Neuronal stem cell (in vitro differentiated cells): Measurements from ENCODE around the gene NARF.
A peak's percentile ranks its signal among the peaks of the same experiment; 100 is the strongest.

ENCODE experiments used
- DNase-seq: peaks from one replicate; pipeline ENCODE4 v3.0.0-alpha.2; 2013; ENCODE audit warnings: low spot score
- H2AFZ ChIP-seq: one replicate; pipeline ENCODE4 v1.6.1; 2013; ENCODE audit warnings: mild to moderate bottlenecking, low read length, inconsistent platforms
- H2AK5ac ChIP-seq: 2 replicates; pipeline ENCODE4 v1.6.1; 2013; ENCODE audit warnings: low read depth, mild to moderate bottlenecking, inconsistent platforms, low read length, moderate library complexity, mixed read lengths
- H2BK120ac ChIP-seq: 2 replicates; pipeline ENCODE4 v1.6.1; 2013; ENCODE audit warnings: low read depth, mild to moderate bottlenecking, inconsistent platforms, low read length, moderate library complexity, mixed read lengths
- H2BK12ac ChIP-seq: one replicate; pipeline ENCODE4 v1.6.1; 2013; ENCODE audit warnings: low read length, inconsistent platforms
- H2BK15ac ChIP-seq: 2 replicates; pipeline ENCODE4 v1.6.1; 2013; ENCODE audit warnings: mild to moderate bottlenecking, low read length, inconsistent platforms, mixed read lengths
- H2BK5ac ChIP-seq: one replicate; pipeline ENCODE4 v1.6.1; 2013; ENCODE audit warnings: inconsistent platforms, mild to moderate bottlenecking, low read length, moderate library complexity
- H3K14ac ChIP-seq: one replicate; pipeline ENCODE4 v1.6.1; 2013; ENCODE audit warnings: low read length, inconsistent platforms
- H3K18ac ChIP-seq: 2 replicates; pipeline ENCODE4 v1.6.1; 2013; ENCODE audit warnings: low read length, inconsistent platforms
- H3K23ac ChIP-seq: 2 replicates; pipeline ENCODE4 v1.6.1; 2013; ENCODE audit warnings: low read depth, mild to moderate bottlenecking, mixed read lengths, low read length, inconsistent platforms; ENCODE audit not compliant: poor library complexity
- H3K27ac ChIP-seq: replicated peaks from 3 replicates; pipeline ENCODE4 v1.5.1; 2013; ENCODE audit warnings: low read length, inconsistent platforms
- H3K27me3 ChIP-seq, 3 experiments: 2 replicates each; pipeline ENCODE4 v1.6.1; 2013; ENCODE audit warnings: low read length in 3 of 3, mild to moderate bottlenecking in 2 of 3, inconsistent platforms in 1 of 3, low read depth in 1 of 3, mixed read lengths in 1 of 3, moderate library complexity in 1 of 3; ENCODE audit not compliant: control insufficient read depth in 3 of 3, insufficient read depth in 3 of 3
- H3K36me3 ChIP-seq, 2 donors: replicated peaks in 1 of 2; 2 replicates each; pipeline ENCODE4 v1.6.1; 2013; ENCODE audit warnings: low read length in 2 of 2; ENCODE audit not compliant: control insufficient read depth in 2 of 2, insufficient read depth in 2 of 2
- H3K4ac ChIP-seq: 2 replicates; pipeline ENCODE4 v1.6.1; 2013; ENCODE audit warnings: inconsistent platforms, mild to moderate bottlenecking, low read length, moderate library complexity
- H3K4me1 ChIP-seq, 2 donors: 1 replicate in 1 of 2; 2 replicates in 1 of 2; pipeline ENCODE4 v1.6.1; 2013; ENCODE audit warnings: low read length in 2 of 2, low read depth in 1 of 2; ENCODE audit not compliant: control insufficient read depth in 2 of 2, insufficient read depth in 1 of 2
- H3K4me2 ChIP-seq: one replicate; pipeline ENCODE4 v1.6.1; 2013; ENCODE audit warnings: mild to moderate bottlenecking, low read length, inconsistent platforms; ENCODE audit not compliant: insufficient read depth, poor library complexity, severe bottlenecking
- H3K4me3 ChIP-seq, 2 donors: 2 replicates each; pipeline ENCODE4 v1.5.1; 2013; ENCODE audit warnings: low read length in 2 of 2, mild to moderate bottlenecking in 2 of 2, inconsistent platforms in 1 of 2, moderate library complexity in 1 of 2
- H3K79me1 ChIP-seq: one replicate; pipeline ENCODE4 v1.6.1; 2013; ENCODE audit warnings: low read depth, mild to moderate bottlenecking, inconsistent platforms, low read length, moderate library complexity
- H3K9ac ChIP-seq: one replicate; pipeline ENCODE4 v1.6.1; 2013; ENCODE audit warnings: mild to moderate bottlenecking, low read depth, low read length, inconsistent platforms; ENCODE audit not compliant: poor library complexity
- H3K9me3 ChIP-seq, 2 donors: replicated peaks in 1 of 2; 2 replicates each; pipeline versions ENCODE3 to v1.6.1; 2013; ENCODE audit warnings: low read length in 2 of 2, mild to moderate bottlenecking in 2 of 2, inconsistent platforms in 1 of 2, low read depth in 1 of 2, mixed read lengths in 1 of 2, moderate library complexity in 1 of 2; ENCODE audit not compliant: control insufficient read depth in 2 of 2, insufficient read depth in 1 of 2
- H4K8ac ChIP-seq: one replicate; pipeline ENCODE4 v1.6.1; 2013; ENCODE audit warnings: low read depth, mild to moderate bottlenecking, inconsistent platforms, low read length, moderate library complexity
- H4K91ac ChIP-seq: one replicate; pipeline ENCODE4 v1.6.1; 2013; ENCODE audit warnings: low read length, low read depth, mild to moderate bottlenecking, inconsistent platforms; ENCODE audit not compliant: poor library complexity
- WGBS, 2 donors: extraction: QIAGEN DNeasy Blood & Tissue Kit; methylation state at CpG; one replicate each; pipeline ENCODE4 v1.1.7; 2013; ENCODE audit warnings: missing lambda C conversion rate in 2 of 2, mixed read lengths in 1 of 2; ENCODE audit not compliant: insufficient read length in 2 of 2, insufficient replicate concordance in 1 of 2; ENCODE audit errors: extremely low coverage in 2 of 2; 5-methylcytosine and 5-hydroxymethylcytosine counted together

NARF gene

DNA sequence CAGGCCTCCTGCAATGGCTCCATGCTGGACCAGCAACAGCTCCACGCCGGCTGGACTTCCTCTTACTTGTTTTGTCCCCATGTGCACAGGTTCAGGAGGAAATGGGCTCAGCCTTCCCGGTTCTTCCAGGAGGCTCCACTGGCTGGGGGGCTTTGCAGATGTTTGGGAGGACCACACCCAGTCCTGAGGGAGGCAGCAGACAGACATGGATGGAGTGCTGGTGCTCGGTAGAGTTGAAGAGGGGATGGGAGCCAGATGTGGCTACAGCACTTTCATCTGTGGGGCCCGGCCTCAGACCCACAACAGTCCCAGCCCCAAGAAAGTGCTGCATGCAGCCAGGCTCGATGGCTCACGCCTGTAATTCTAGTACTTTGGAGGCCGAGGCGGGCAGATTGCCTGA, 21.8 kb downstream of the NARF start:
- H3K18ac ChIP-seq = no peak overlapping the region
- H3K23ac ChIP-seq = peak overlapping the region; percentile 17
- no peak overlapping the region for H4K8ac ChIP-seq
- no peak overlapping the region for H3K4me2 ChIP-seq
- no peak overlapping the region for H3K4me3 ChIP-seq
- H3K14ac ChIP-seq = peak overlapping the region; percentile 27
- H2BK5ac ChIP-seq = no peak overlapping the region
- no peak overlapping the region for H2BK12ac ChIP-seq
- H2BK15ac ChIP-seq = no peak overlapping the region
- WGBS, 2 donors = no CpG with 5 or more reads among the region's 9 CpGs
- H3K9ac ChIP-seq = no peak overlapping the region
- no peak overlapping the region for H2BK120ac ChIP-seq
- H2AK5ac ChIP-seq = no peak overlapping the region
- no peaks in the 10 kb centered on the region for H3K27me3 ChIP-seq
- no peak overlapping the region for H3K4ac ChIP-seq
- no peak overlapping the region for H3K27ac ChIP-seq
- peaks cover 3% of the 10 kb centered on the region for H3K79me1 ChIP-seq
- H4K91ac ChIP-seq = no peak overlapping the region
- H3K36me3 ChIP-seq = peaks cover 55 to 94% of the 10 kb centered on the region in 2 donors
- H3K4me1 ChIP-seq = no peaks in the 10 kb centered on the region
- no peak overlapping the region for H2AFZ ChIP-seq
- no peaks in the 10 kb centered on the region for H3K9me3 ChIP-seq
- no peak for DNase-seq

GRCh38 chr17:82483204-82483660, 24.7 kb downstream of the NARF start:
- no peaks in the 10 kb centered on the region for H3K27me3 ChIP-seq
- H3K18ac ChIP-seq = no peak overlapping the region
- no peaks in the 10 kb centered on the region for H3K4me1 ChIP-seq
- H3K9me3 ChIP-seq = no peaks in the 10 kb centered on the region
- no peak overlapping the region for H4K91ac ChIP-seq
- no peak overlapping the region for H2AFZ ChIP-seq
- H3K14ac ChIP-seq = no peak overlapping the region
- H3K4me2 ChIP-seq = no peak overlapping the region
- H2AK5ac ChIP-seq = no peak overlapping the region
- no peak overlapping the region for H3K23ac ChIP-seq
- H2BK15ac ChIP-seq = no peak overlapping the region
- H2BK120ac ChIP-seq = no peak overlapping the region
- no peak overlapping the region for H3K9ac ChIP-seq
- H2BK5ac ChIP-seq = no peak overlapping the region
- H3K4ac ChIP-seq = no peak overlapping the region
- no peak for DNase-seq
- no peak overlapping the region for H3K4me3 ChIP-seq
- H3K79me1 ChIP-seq = peaks cover 5% of the 10 kb centered on the region
- no peak overlapping the region for H2BK12ac ChIP-seq
- H3K36me3 ChIP-seq = peaks cover 71 to 98% of the 10 kb centered on the region in 2 donors
- H4K8ac ChIP-seq = no peak overlapping the region
- WGBS, 2 donors = no CpG with 5 or more reads among the region's 6 CpGs
- no peak overlapping the region for H3K27ac ChIP-seq

GRCh38 chr17:82483836-82484235, 25.3 kb downstream of the NARF start:
- peaks cover 5% of the 10 kb centered on the region for H3K79me1 ChIP-seq
- no peak overlapping the region for H3K14ac ChIP-seq
- H3K4me1 ChIP-seq = no peaks in the 10 kb centered on the region
- H3K27me3 ChIP-seq = no peaks in the 10 kb centered on the region
- no peak overlapping the region for H2AK5ac ChIP-seq
- H2BK15ac ChIP-seq = no peak overlapping the region
- no peak overlapping the region for H2BK12ac ChIP-seq
- DNase-seq = no peak
- no peak overlapping the region for H3K4ac ChIP-seq
- no peaks in the 10 kb centered on the region for H3K9me3 ChIP-seq
- H3K4me3 ChIP-seq = peak overlapping the region in 1 of 2 donors; percentile 35
- H2BK5ac ChIP-seq = peak overlapping the region; percentile 5
- H3K27ac ChIP-seq = no peak overlapping the region
- H3K23ac ChIP-seq = no peak overlapping the region
- H2BK120ac ChIP-seq = no peak overlapping the region
- peaks cover 65 to 98% of the 10 kb centered on the region in 2 donors for H3K36me3 ChIP-seq
- H2AFZ ChIP-seq = no peak overlapping the region
- WGBS, 2 donors = no CpG with 5 or more reads among the region's 9 CpGs
- no peak overlapping the region for H4K8ac ChIP-seq
- no peak overlapping the region for H4K91ac ChIP-seq
- no peak overlapping the region for H3K9ac ChIP-seq
- no peak overlapping the region for H3K18ac ChIP-seq
- no peak overlapping the region for H3K4me2 ChIP-seq

GRCh38 chr17:82486231-82487094, 27.9 kb downstream of the NARF start:
- peak overlapping the region; percentile 30 for H3K9ac ChIP-seq
- peak overlapping the region; percentile 31 for H3K23ac ChIP-seq
- no peak overlapping the region for H2AK5ac ChIP-seq
- DNase-seq = no peak
- no CpG with 5 or more reads among the region's 13 CpGs for WGBS, 2 donors
- peaks cover 2% of the 10 kb centered on the region for H3K79me1 ChIP-seq
- no peak overlapping the region for H2BK12ac ChIP-seq
- no peak overlapping the region for H2BK120ac ChIP-seq
- H3K4me3 ChIP-seq = peak overlapping the region in 1 of 2 donors; percentile 60
- H3K14ac ChIP-seq = no peak overlapping the region
- H2AFZ ChIP-seq = no peak overlapping the region
- H3K9me3 ChIP-seq = no peaks in the 10 kb centered on the region
- peak overlapping the region; percentile 53 for H2BK5ac ChIP-seq
- no peaks in the 10 kb centered on the region for H3K4me1 ChIP-seq
- no peak overlapping the region for H4K91ac ChIP-seq
- H3K4me2 ChIP-seq = no peak overlapping the region
- H2BK15ac ChIP-seq = no peak overlapping the region
- H3K18ac ChIP-seq = no peak overlapping the region
- peaks cover 49 to 81% of the 10 kb centered on the region in 2 donors for H3K36me3 ChIP-seq
- H4K8ac ChIP-seq = no peak overlapping the region
- H3K27me3 ChIP-seq = no peaks in the 10 kb centered on the region
- H3K27ac ChIP-seq = no peak overlapping the region
- H3K4ac ChIP-seq = no peak overlapping the region
